ENCODE measurements around the gene NUP50.

NUP50 gene

GRCh38 chr22:45218976-45219375 is 55.3 kb downstream of the NUP50 start:
- TF ChIP-seq CTCF (IDR thresholded peaks at IDR 0.05; ENCODE audit: poor library complexity, severe bottlenecking), result no peak
- Histone ChIP-seq H3K9me3 (ENCODE audit: severe bottlenecking) (no peaks in the 10 kb centered on the region), H3K27me3 (ENCODE audit: insufficient read depth, poor library complexity, severe bottlenecking) (no peaks in the 10 kb centered on the region), H3K36me3 (ENCODE audit: low read depth) (no peaks in the 10 kb centered on the region), H3K4me1 (ENCODE audit: insufficient read depth, poor library complexity, severe bottlenecking) (no peaks in the 10 kb centered on the region), H3K4me3 (ENCODE audit: severe bottlenecking) (no peak overlapping the region), H3K27ac (ENCODE audit: poor library complexity, severe bottlenecking) (no peak overlapping the region)
- DNase-seq (ENCODE audit: low spot score) (no peak), ATAC-seq (ENCODE audit: low read depth) (no peak)

GRCh38 chr22:45221201-45221600 is 57.5 kb downstream of the NUP50 start:
- Histone ChIP-seq H3K27ac (ENCODE audit: poor library complexity, severe bottlenecking) (no peak overlapping the region), H3K9me3 (ENCODE audit: severe bottlenecking) (no peaks in the 10 kb centered on the region), H3K27me3 (ENCODE audit: insufficient read depth, poor library complexity, severe bottlenecking) (no peaks in the 10 kb centered on the region), H3K4me1 (ENCODE audit: insufficient read depth, poor library complexity, severe bottlenecking) (no peaks in the 10 kb centered on the region), H3K36me3 (ENCODE audit: low read depth) (no peaks in the 10 kb centered on the region), H3K4me3 (ENCODE audit: severe bottlenecking) (no peak overlapping the region)
- ATAC-seq (ENCODE audit: low read depth) (no peak), DNase-seq (ENCODE audit: low spot score) (no peak)
- no peak for TF ChIP-seq CTCF (IDR thresholded peaks at IDR 0.05; ENCODE audit: poor library complexity, severe bottlenecking)

GRCh38 chr22:45223304-45224117 is 59.8 kb downstream of the NUP50 start:
- no peak for DNase-seq (ENCODE audit: low spot score)
- no peaks in the 10 kb centered on the region for H3K9me3 ChIP-seq (ENCODE audit: severe bottlenecking)
- no peaks in the 10 kb centered on the region for H3K4me1 ChIP-seq (ENCODE audit: insufficient read depth, poor library complexity, severe bottlenecking)
- no peak overlapping the region for H3K27ac ChIP-seq (ENCODE audit: poor library complexity, severe bottlenecking)
- H3K36me3 ChIP-seq (ENCODE audit: low read depth), result 0 out of 2 replicates have a peak, but pooled peaks cover 5% of the 10 kb centered on the region
- H3K4me3 ChIP-seq (ENCODE audit: severe bottlenecking), result no peak overlapping the region
- no peak for ATAC-seq (ENCODE audit: low read depth)
- no peak for TF ChIP-seq CTCF (IDR thresholded peaks at IDR 0.05; ENCODE audit: poor library complexity, severe bottlenecking)
- no peaks in the 10 kb centered on the region for H3K27me3 ChIP-seq (ENCODE audit: insufficient read depth, poor library complexity, severe bottlenecking)

- 0 out of 2 replicates have a peak, but pooled peaks cover 5% of the 10 kb centered on the region for H3K36me3 ChIP-seq (ENCODE audit: low read depth)
- H3K27ac ChIP-seq (ENCODE audit: poor library complexity, severe bottlenecking), result no peak overlapping the region
- DNase-seq (ENCODE audit: low spot score) (no peak), ATAC-seq (ENCODE audit: low read depth) (no peak)
- H3K4me1 ChIP-seq (ENCODE audit: insufficient read depth, poor library complexity, severe bottlenecking), result no peaks in the 10 kb centered on the region
- no peak for TF ChIP-seq CTCF (IDR thresholded peaks at IDR 0.05; ENCODE audit: poor library complexity, severe bottlenecking)
- H3K4me3 ChIP-seq (ENCODE audit: severe bottlenecking), result no peak overlapping the region
- H3K9me3 ChIP-seq (ENCODE audit: severe bottlenecking), result no peaks in the 10 kb centered on the region
- H3K27me3 ChIP-seq (ENCODE audit: insufficient read depth, poor library complexity, severe bottlenecking), result no peaks in the 10 kb centered on the region
Observed at GRCh38 chr22:45224331-45224730, 60.6 kb downstream of the NUP50 start.
